GM12874 (cell line): ENCODE measurements around the gene GPC4.

Source experiments
- CTCF ChIP-seq: IDR thresholded peaks from 2 replicates; pipeline ENCODE4 v1.5.1; 2011; ENCODE audit warnings: low read depth, mild to moderate bottlenecking, control low read depth, low read length, moderate library complexity; ENCODE audit not compliant: insufficient read depth

GPC4 gene

GRCh38 chrX:133364865-133365264 lies 50.4 kb downstream of the GPC4 start:
- TF ChIP-seq CTCF = no peak

GRCh38 chrX:133364196-133364595 lies 51.1 kb downstream of the GPC4 start:
- TF ChIP-seq CTCF = no peak

- TF ChIP-seq CTCF = no peak
These were observed 52.8 kb downstream of the GPC4 start for GRCh38 chrX:133362538-133362937.

GRCh38 chrX:133359466-133359865 lies 55.8 kb downstream of the GPC4 start:
- no peak for TF ChIP-seq CTCF

GRCh38 chrX:133353233-133353632 lies 62.1 kb downstream of the GPC4 start:
- TF ChIP-seq CTCF = no peak

- no peak for TF ChIP-seq CTCF
These were observed 64.5 kb downstream of the GPC4 start for GRCh38 chrX:133350751-133351150.

- no peak for TF ChIP-seq CTCF
These were observed 69.3 kb downstream of the GPC4 start for GRCh38 chrX:133346026-133346425.

GRCh38 chrX:133339566-133339965 lies 75.7 kb downstream of the GPC4 start:
- no peak for TF ChIP-seq CTCF
